DND-41 (cell line): ENCODE measurements around the gene ERG.

Source experiments
- ATAC-seq: fragments of 200-7000 bp; cut with Tn5 transposase; 3 replicates; pipeline ENCODE4 v1.9.1; 2021; ENCODE audit warnings: low read depth; ENCODE audit not compliant: insufficient read depth
- DNase-seq: peaks from one replicate; pipeline ENCODE4 v3.0.0-alpha.2; 2020
- H2AFZ ChIP-seq: 2 replicates; pipeline ENCODE4 v1.6.0; 2012; ENCODE audit warnings: low read depth, low read length
- H3K27ac ChIP-seq: 2 replicates; pipeline ENCODE4 v1.5.1; 2012; ENCODE audit warnings: low read length, inconsistent platforms
- H3K27me3 ChIP-seq: fragments of 200-600 bp; sonication (generic); 2 replicates; pipeline ENCODE4 v1.6.0; 2012; ENCODE audit warnings: low read length, mild to moderate bottlenecking, inconsistent platforms; ENCODE audit not compliant: insufficient read depth, poor library complexity
- H3K36me3 ChIP-seq: 2 replicates; pipeline ENCODE4 v1.5.1; 2012; ENCODE audit warnings: low read length, inconsistent platforms; ENCODE audit not compliant: insufficient read depth
- H3K4me1 ChIP-seq: 2 replicates; pipeline ENCODE4 v1.5.1; 2012; ENCODE audit warnings: mild to moderate bottlenecking, low read length; ENCODE audit not compliant: insufficient read depth
- H3K4me2 ChIP-seq: 2 replicates; pipeline ENCODE4 v1.6.0; 2012; ENCODE audit warnings: mild to moderate bottlenecking, moderate library complexity, low read length, inconsistent platforms; ENCODE audit not compliant: insufficient read depth
- H3K4me3 ChIP-seq, 2 experiments: fragments of 200-600 bp in 1 of 2; shearing (Covaris generic) in 1 of 2; 2 replicates each; pipeline ENCODE4 v1.5.1; 2012 to 2016; ENCODE audit warnings: inconsistent platforms in 2 of 2, low read length in 2 of 2, mild to moderate bottlenecking in 2 of 2, low read depth in 1 of 2, moderate library complexity in 1 of 2
- H3K79me2 ChIP-seq: 2 replicates; pipeline ENCODE4 v1.6.0; 2012; ENCODE audit warnings: low read length, inconsistent platforms; ENCODE audit not compliant: insufficient read depth
- H3K9ac ChIP-seq: 2 replicates; pipeline ENCODE4 v1.6.0; 2012; ENCODE audit warnings: low read depth, mild to moderate bottlenecking, inconsistent platforms, low read length, moderate library complexity
- H3K9me3 ChIP-seq: 2 replicates; pipeline ENCODE4 v1.5.1; 2012; ENCODE audit warnings: low read length, moderate library complexity, mild to moderate bottlenecking, inconsistent platforms; ENCODE audit not compliant: insufficient read depth, severe bottlenecking
- H4K20me1 ChIP-seq: 2 replicates; pipeline ENCODE4 v1.6.0; 2012; ENCODE audit warnings: low read length; ENCODE audit not compliant: insufficient read depth
- EZH2 ChIP-seq: IDR thresholded peaks from 3 replicates; pipeline ENCODE4 v1.6.1; 2012; ENCODE audit warnings: borderline replicate concordance, low read depth, mild to moderate bottlenecking, moderate library complexity, low read length, inconsistent platforms; ENCODE audit not compliant: severe bottlenecking
- TF ChIP-seq, protein P1 (sequence below): IDR thresholded peaks from 2 replicates; pipeline ENCODE4 v1.5.1; 2012; ENCODE audit warnings: borderline replicate concordance, low read length, moderate library complexity, mild to moderate bottlenecking; ENCODE audit not compliant: poor library complexity, severe bottlenecking; ENCODE audit errors: extremely low read depth

ERG gene

DNA sequence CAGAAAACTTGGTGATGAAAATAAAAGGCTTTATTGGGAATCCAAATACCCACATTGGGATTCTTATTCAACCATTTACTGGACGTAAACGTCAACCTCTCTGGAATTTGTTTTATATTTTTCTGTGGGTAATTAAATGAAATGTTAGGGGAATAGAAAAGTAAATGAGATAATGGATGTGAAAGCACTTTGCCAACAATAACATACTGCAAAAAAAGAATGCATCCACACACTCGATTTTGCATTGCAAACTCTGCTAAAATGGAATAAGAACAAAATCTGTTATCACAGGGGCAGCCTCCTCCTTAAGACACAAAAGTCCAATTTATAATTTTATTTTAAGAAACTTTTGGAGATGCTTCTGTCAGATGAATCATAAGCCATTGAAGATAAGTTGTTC is 88.4 kb downstream of the ERG start:
- Histone ChIP-seq H3K4me3 (no peak overlapping the region), H3K9me3 (no peaks in the 10 kb centered on the region), H3K79me2 (no peaks in the 10 kb centered on the region), H3K27ac (no peak overlapping the region), H3K4me1 (no peaks in the 10 kb centered on the region), H3K4me2 (no peak overlapping the region), H3K27me3 (peaks cover 29% of the 10 kb centered on the region), H4K20me1 (no peaks in the 10 kb centered on the region; the same call in 1 of the 2 replicates), H2AFZ (no peak overlapping the region), H3K36me3 (no peaks in the 10 kb centered on the region), H3K9ac (no peak overlapping the region)
- ATAC-seq (no peak), DNase-seq (no peak)
- TF ChIP-seq EZH2: no peak
- TF ChIP-seq, protein P1, sequence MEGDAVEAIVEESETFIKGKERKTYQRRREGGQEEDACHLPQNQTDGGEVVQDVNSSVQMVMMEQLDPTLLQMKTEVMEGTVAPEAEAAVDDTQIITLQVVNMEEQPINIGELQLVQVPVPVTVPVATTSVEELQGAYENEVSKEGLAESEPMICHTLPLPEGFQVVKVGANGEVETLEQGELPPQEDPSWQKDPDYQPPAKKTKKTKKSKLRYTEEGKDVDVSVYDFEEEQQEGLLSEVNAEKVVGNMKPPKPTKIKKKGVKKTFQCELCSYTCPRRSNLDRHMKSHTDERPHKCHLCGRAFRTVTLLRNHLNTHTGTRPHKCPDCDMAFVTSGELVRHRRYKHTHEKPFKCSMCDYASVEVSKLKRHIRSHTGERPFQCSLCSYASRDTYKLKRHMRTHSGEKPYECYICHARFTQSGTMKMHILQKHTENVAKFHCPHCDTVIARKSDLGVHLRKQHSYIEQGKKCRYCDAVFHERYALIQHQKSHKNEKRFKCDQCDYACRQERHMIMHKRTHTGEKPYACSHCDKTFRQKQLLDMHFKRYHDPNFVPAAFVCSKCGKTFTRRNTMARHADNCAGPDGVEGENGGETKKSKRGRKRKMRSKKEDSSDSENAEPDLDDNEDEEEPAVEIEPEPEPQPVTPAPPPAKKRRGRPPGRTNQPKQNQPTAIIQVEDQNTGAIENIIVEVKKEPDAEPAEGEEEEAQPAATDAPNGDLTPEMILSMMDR: no peak

DNA sequence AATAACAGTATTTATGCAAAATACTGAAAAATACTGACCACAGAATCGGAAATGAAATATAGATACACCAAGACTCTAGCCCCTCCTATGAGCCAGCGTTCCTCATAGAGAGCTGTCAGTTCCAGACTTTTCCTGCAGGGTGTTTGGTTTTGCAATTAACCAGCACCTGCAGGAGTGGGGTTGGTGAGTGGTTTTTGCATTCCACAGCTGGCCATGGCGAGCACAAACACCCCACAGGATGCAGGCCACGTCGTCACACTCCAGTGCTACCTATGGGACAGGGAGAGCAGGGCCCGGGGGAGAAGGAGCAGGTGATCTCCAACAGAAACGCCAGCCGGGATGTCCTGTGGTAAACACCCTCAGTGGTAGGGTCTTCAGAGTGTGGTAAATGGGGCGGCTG is 94.1 kb downstream of the ERG start:
- TF ChIP-seq EZH2: no peak
- TF ChIP-seq, protein P1: no peak
- H3K9ac ChIP-seq: no peak overlapping the region

DNA sequence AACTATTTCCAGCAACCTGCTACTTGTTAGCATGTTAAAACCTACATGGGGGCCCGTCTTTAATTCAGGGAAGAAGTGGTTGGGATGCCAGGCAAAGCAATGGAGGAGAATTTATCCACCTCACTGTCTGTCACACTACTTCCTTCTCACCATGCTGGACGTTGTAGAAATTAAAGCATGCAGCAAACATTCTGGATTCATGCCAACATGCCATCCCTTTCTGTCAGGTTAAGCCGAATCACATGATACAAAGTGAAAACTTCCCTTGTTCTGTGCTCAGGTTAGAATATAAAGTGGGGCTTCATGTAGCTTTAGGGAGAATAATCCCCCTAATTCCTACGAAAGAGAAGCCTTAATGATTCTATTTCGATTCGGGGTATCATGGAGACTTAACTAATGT is 95.5 kb downstream of the ERG start:
- Histone ChIP-seq H3K9me3 (no peaks in the 10 kb centered on the region), H3K36me3 (no peaks in the 10 kb centered on the region), H3K27me3 (peaks cover 39% of the 10 kb centered on the region), H3K4me2 (no peak overlapping the region), H4K20me1 (no peaks in the 10 kb centered on the region; the same call in 1 of the 2 replicates), H2AFZ (no peak overlapping the region), H3K27ac (no peak overlapping the region), H3K79me2 (no peaks in the 10 kb centered on the region), H3K9ac (no peak overlapping the region), H3K4me1 (no peaks in the 10 kb centered on the region), H3K4me3 (no peak overlapping the region)
- ATAC-seq: no peak
- no peak for DNase-seq
- TF ChIP-seq, protein P1: no peak
- no peak for TF ChIP-seq EZH2

More for the DNA sequence above, 94.1 kb downstream of the ERG start:
- Histone ChIP-seq H3K36me3 (no peaks in the 10 kb centered on the region), H3K27me3 (peaks cover 45% of the 10 kb centered on the region), H3K27ac (no peak overlapping the region), H4K20me1 (no peaks in the 10 kb centered on the region; the same call in 1 of the 2 replicates), H2AFZ (no peak overlapping the region), H3K4me3 (no peak overlapping the region), H3K79me2 (no peaks in the 10 kb centered on the region), H3K4me2 (no peak overlapping the region), H3K9me3 (no peaks in the 10 kb centered on the region), H3K4me1 (no peaks in the 10 kb centered on the region)
- DNase-seq (no peak), ATAC-seq (no peak)

DNA sequence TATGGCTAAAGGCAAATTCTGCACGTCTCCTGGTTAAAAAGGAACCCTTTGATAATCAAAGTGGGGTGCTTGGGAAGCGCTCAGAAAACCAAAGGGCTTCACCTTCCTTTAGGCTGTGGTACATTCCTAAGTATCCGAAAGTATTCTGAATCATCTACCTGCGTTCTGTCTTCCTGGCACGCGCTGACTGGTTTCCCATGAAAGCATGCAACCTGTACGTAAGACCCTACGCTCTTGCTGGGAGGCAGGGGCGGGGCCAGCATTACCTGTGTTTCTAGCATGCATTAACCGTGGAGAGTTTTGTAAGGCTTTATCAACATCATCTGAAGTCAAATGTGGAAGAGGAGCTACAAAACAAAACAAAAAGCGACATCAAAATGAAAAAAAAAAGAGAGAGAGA is 96.0 kb downstream of the ERG start:
- DNase-seq (no peak), ATAC-seq (no peak)
- H3K4me1 ChIP-seq: no peaks in the 10 kb centered on the region
- TF ChIP-seq, protein P1: no peak
- no peak for TF ChIP-seq EZH2
- H3K4me3 ChIP-seq: no peak overlapping the region
- H4K20me1 ChIP-seq: no peaks in the 10 kb centered on the region; the same call in 1 of the 2 replicates
- H3K4me2 ChIP-seq: no peak overlapping the region
- no peaks in the 10 kb centered on the region for H3K36me3 ChIP-seq
- H2AFZ ChIP-seq: no peak overlapping the region
- no peaks in the 10 kb centered on the region for H3K9me3 ChIP-seq
- H3K9ac ChIP-seq: no peak overlapping the region
- peaks cover 41% of the 10 kb centered on the region for H3K27me3 ChIP-seq
- H3K79me2 ChIP-seq: no peaks in the 10 kb centered on the region
- H3K27ac ChIP-seq: no peak overlapping the region
